GM21515 (cell line): Measurements from ENCODE around the gene NR4A3.
A peak's percentile ranks its signal among the peaks of the same experiment; 100 is the strongest.
"Not testable (repeated sequence)": the region's sequence is repeated elsewhere in the genome, so short reads cannot be mapped to it uniquely, and the experiment has no call there.

Experiments
- ATAC-seq: cut with Tn5 transposase; IDR thresholded peaks from one replicate; pipeline ENCODE4 v1.9.1; 2021; ENCODE audit not compliant: unreplicated experiment

Gene NR4A3

DNA sequence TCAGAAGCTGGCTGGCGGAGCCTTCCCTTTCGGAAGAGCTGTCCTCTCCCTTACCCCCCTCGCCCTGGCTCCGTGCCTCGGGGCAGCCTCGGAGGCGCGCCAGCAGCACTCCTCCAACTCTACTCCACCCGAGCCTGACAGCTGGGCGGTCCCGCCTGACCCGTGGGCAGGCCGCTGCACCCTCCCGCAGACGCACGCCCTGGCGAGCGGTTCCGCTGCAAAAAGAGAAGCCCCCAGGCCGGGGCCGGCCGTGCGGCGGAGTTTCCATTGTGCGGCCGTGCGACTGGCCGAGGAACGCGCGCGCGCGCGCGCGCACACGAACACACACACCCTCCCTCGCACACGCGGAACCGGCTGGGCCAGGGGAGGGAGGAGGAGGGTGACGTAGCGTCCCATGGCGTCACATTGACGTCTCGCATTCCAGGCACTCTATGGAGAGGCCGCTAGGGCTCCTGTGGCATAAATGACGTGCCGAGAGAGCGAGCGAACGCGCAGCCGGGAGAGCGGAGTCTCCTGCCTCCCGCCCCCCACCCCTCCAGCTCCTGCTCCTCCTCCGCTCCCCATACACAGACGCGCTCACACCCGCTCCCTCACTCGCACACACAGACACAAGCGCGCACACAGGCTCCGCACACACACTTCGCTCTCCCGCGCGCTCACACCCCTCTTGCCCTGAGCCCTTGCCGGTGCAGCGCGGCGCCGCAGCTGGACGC lies at the start of gene NR4A3:
NR4A3 (plus strand) TSS at position 490 of the 713 bp plus-strand sequence. CDS start 6,158 bp downstream, outside the sequence.
- ATAC-seq = peak; percentile 36

- no peak for ATAC-seq
Measured at GRCh38 chr9:99773468-99774138, 48.1 kb upstream of the NR4A3 start.

DNA sequence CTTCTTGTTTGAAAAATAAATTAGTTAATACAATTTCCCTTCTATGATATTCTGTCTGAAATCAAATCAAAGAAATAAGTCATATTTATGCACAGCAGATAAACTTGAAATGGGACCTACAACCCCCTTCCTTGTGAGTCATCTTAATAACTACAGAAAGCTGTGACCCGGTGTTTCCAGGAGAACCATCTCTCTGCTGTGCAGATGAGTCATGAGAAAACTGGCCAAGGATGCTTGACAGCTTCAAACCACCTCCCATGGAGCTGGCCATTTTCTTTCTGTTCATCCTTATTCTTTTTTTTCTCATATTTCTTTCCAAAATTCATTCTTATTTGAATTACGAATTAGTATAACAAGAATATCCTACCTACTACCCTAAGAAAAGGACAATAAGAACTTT lies 43.4 kb upstream of the NR4A3 start:
- no peak for ATAC-seq

GRCh38 chr9:99778836-99779235 lies 42.8 kb upstream of the NR4A3 start:
- ATAC-seq = no peak

- no peak for ATAC-seq
Measured at GRCh38 chr9:99779277-99779676, 42.4 kb upstream of the NR4A3 start.

GRCh38 chr9:99782349-99782748 lies 39.3 kb upstream of the NR4A3 start:
- ATAC-seq = not testable (repeated sequence)

DNA sequence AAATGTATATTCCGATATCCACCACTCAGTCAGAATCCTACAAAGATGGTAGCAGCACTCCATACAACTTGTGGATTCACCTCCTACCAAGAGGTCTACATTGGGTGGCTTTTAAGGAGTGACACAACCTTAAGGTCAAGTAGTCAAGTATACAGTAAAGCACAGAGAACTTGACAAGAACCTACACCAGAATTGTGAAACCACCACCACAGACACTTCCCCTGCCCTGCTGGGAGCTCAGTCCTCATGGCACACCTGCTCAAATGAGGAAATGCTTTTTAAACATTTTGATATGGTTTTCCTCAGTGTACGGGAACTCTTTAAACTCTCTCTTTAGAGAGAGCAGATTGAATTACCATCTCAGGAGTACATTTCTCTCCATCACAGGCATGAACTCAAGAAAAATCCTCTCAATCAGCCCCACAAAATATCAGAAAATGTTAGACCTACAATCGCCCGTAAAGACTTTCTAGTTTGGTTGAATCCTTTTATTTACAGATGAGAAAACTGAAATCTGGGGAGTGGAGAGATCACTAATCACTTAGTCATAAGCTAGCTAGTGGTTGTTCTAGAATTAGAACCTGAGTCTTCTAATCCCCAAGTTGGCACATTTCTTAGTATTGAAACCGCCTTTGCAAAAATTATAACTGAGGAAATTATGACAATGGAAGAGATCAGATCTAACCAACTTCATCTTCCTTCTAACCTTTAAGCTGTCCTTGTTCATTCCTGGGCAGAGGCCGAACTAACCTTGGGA lies 38.5 kb upstream of the NR4A3 start:
- no peak for ATAC-seq

DNA sequence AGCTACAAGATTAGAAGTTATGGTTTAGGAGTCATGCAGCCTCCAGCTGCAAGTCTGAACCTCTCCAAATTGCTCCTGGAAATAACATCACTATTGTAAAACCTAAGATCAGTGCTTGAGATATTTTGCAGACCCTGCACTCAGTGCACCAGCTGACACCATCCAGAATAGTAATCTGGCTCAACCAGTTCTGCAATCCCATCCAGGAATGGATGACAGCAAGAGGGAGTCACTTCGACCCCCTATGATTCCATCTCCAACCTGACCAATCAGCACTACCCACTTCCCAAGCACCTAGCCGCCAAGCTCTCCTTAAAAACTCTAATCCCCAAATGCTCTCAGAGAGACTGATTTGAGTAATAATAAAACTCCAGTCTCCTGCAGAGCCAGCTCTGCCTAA lies 37.9 kb upstream of the NR4A3 start:
- no peak for ATAC-seq

GRCh38 chr9:99785010-99785590 lies 36.6 kb upstream of the NR4A3 start:
- ATAC-seq = no peak

DNA sequence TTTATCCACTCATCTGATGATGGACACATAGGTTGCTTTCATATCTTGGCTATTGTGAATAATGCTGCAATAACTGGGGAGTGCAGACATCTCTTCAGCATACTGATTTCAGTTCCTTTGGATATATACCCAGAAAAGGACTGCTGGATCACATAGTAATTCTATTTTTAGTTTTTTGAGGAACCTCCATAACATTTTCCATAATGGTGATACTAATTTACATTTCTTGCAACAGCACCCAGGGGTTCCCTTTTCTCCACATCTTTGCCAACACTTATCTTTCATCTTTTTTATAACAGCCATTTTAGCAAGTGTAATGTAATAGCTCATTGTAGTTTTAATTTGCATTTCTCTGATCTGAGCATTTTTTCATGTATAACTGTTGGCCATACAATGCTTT lies 34.1 kb upstream of the NR4A3 start:
- no peak for ATAC-seq

- no peak for ATAC-seq
Measured at GRCh38 chr9:99793528-99793927, 28.2 kb upstream of the NR4A3 start.

DNA sequence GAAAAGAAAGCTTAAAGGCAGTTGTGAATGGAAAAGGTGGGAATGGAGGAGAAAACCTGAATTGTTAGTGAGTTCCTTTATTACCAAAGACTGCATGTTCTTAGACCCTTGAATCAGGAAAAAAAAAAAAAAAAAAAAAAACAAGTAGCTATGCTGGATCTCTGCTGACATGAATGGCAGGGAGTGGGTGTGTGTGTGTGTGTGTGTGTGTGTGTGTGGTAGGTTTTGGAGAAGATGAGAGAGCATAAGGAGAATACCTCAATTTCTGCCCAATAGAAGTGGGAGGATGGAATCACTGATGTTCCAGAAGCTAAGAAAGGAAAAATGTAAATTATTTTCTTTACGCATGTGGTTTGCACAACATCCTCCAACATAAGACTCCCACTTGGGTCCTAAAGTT lies 25.5 kb upstream of the NR4A3 start:
- no peak for ATAC-seq

GRCh38 chr9:99801775-99802174 lies 19.9 kb upstream of the NR4A3 start:
- no peak for ATAC-seq

- no peak for ATAC-seq
Measured at GRCh38 chr9:99803694-99804093, 18.0 kb upstream of the NR4A3 start.

DNA sequence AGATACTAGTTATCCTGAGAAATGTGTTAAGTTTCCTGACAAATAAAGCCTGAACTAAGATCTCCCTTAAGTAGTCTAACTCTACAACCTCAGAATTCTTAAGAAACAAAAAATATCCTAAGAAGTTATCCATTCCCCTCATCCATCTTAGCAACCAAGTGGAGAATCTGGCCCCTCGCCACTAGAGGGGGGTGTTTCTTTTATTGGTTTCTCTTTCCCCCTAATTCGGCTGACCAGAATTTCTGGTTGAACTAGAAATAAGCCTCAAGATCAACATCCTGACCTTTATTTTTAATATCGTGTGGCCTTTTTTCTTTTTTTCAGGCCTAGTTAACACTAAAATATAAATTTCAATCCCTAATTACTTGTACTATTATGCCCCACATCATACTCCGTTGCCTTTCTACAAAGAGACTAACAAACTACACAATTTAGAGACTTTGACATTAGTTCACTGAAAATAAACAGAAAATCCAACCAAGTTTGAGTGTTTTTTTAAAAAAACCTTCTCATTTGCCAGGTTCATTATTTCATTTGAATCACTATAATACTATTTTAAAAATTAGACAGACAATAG lies 14.3 kb upstream of the NR4A3 start:
- no peak for ATAC-seq

DNA sequence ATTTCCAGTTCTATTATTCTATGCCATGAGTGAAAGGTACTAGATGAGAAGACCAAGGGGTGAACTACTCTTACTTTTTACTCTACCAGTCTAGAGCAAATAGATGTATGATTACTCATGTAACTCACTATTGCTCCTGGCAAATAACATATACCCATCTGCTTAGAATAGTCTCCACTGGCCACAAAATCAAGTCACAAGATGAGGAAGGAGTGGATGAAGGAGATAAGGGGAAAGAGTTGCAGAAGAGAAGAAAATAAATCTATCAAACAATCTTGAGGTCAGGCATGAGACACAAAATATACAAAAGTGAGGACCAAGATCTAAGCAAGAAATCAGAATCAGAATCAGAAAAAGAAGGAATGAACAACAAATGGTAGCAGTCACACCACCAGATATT lies 13.7 kb upstream of the NR4A3 start:
- no peak for ATAC-seq

- ATAC-seq = no peak
Measured at GRCh38 chr9:99808454-99808853, 13.2 kb upstream of the NR4A3 start.

DNA sequence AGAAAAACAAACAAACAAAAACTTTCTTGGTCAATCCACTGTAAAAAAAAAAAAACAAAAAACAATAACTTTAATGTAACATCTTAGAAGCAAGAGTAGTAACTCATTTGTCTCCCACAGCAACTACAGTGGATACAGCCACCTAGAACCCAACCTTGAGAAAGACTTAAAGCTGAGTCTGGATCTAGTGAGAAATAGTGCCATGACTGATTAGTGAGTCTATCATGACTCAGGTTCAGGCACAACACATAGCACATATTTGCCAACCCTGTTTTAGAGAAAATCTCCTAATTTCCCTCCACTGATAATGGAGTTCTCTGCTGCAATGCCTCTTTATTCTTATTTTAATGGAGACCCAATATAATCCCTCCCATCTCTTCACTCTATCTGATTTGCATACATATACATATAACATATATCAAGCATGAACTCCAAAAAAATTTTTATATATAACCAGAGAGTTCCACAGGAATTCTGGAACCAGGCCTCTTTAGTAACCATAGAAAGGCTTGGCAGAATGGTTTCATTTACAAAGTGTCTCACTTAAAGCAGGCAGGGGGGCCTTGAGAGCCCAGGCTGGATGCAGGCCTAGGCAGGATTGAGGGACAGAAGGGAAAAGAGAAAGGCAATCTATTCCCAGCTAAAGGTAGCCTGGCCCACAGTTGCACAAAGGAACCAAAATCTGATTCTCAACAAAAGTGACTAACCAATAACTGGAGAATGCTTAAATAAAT lies 11.9 kb upstream of the NR4A3 start:
- ATAC-seq = no peak

- no peak for ATAC-seq
Measured at GRCh38 chr9:99811172-99811571, 10.5 kb upstream of the NR4A3 start.

- ATAC-seq = no peak
Measured at GRCh38 chr9:99811598-99812383, 9.9 kb upstream of the NR4A3 start.
